ENCODE data around the gene NSUN3. TPM values are rescaled to one million over a fixed set of nuclear protein-coding genes. Genes with fewer than 3 reads are reported as not detected.
A peak's percentile ranks its signal among the peaks of the same experiment; 100 is the strongest.
"Not testable (repeated sequence)": the region's sequence is repeated elsewhere in the genome, so short reads cannot be mapped to it uniquely, and the experiment has no call there.

NSUN3 gene
- total RNA-seq, 1 donor from 2014 or later: 16.3 TPM

DNA sequence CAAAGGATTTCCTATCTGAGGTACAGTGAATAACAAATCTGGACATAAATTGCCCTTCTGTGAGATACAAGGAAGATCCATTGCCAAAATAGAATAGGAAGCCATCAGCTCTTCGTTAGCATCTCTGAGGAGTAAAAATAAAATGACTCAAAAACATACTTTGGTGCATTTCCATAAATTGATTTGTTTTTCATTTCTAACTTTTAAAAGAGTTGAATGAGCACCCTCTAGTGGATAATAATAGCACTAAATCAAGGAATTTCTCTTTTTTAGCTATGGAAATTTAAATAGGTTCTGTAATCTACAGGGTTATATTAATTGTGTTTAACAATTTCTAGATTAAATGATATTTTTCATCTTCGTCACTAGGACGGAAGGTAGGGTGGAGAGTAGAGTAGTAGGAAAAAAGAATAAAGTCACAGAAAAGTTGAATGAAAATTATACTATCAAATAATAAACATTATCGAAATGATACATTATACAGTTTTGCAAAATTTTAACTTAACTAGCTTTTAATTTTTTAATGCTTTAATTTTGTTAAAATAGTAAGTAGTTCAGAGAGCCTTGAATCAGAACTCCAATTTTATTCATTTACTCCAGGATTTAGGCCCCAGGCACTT is 6.4 kb downstream of the NSUN3 start:
- TF ChIP-seq, protein P1, sequence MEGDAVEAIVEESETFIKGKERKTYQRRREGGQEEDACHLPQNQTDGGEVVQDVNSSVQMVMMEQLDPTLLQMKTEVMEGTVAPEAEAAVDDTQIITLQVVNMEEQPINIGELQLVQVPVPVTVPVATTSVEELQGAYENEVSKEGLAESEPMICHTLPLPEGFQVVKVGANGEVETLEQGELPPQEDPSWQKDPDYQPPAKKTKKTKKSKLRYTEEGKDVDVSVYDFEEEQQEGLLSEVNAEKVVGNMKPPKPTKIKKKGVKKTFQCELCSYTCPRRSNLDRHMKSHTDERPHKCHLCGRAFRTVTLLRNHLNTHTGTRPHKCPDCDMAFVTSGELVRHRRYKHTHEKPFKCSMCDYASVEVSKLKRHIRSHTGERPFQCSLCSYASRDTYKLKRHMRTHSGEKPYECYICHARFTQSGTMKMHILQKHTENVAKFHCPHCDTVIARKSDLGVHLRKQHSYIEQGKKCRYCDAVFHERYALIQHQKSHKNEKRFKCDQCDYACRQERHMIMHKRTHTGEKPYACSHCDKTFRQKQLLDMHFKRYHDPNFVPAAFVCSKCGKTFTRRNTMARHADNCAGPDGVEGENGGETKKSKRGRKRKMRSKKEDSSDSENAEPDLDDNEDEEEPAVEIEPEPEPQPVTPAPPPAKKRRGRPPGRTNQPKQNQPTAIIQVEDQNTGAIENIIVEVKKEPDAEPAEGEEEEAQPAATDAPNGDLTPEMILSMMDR (IDR thresholded peaks at IDR 0.05; ENCODE audit: partially characterized antibody, unreplicated experiment): peak; percentile 66
- H3K4me3 Mint-ChIP-seq (ENCODE audit: unreplicated experiment): no peak overlapping the region
- DNase-seq: no peak
- peaks cover 5% of the 10 kb centered on the region for H3K4me1 Mint-ChIP-seq (ENCODE audit: low read depth, unreplicated experiment)
- no peak overlapping the region for H3K27ac Mint-ChIP-seq (ENCODE audit: unreplicated experiment)
- peaks cover 8% of the 10 kb centered on the region for H3K36me3 Mint-ChIP-seq (ENCODE audit: unreplicated experiment)
- H3K27me3 Mint-ChIP-seq (ENCODE audit: unreplicated experiment): no peaks in the 10 kb centered on the region
- peaks cover 2% of the 10 kb centered on the region for H3K9me3 Mint-ChIP-seq (ENCODE audit: unreplicated experiment)

DNA sequence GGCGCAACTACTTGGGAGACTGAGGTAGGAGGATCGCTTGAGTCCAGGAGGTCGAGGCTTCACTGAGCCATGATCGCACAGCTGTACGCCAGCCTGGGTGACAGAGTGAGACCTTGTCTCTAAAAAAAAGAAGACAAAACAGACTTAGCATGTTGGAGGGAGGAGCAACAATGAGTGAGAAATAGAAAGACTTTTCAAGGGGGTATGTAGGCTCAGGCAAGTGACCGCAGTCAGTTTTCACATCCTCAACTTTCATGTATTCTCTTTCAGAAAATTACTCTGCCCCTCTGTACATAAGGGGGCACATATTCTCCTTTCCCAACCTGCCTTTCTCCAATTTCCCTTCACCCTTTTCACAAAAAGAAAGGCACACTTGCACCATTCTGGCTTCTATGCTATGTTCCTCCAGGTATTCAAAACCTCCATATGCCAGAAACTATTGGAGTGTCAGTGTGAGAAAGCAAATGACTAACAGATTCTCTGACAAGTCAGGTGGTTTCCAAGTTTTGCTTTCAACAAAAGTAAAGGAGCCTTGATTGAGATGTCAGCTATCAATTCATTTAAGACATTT is 7.6 kb downstream of the NSUN3 start:
- Mint-ChIP-seq H3K4me1 (ENCODE audit: low read depth, unreplicated experiment) (no peaks in the 10 kb centered on the region), H3K9me3 (ENCODE audit: unreplicated experiment) (peaks cover 2% of the 10 kb centered on the region), H3K36me3 (ENCODE audit: unreplicated experiment) (peaks cover 8% of the 10 kb centered on the region), H3K27ac (ENCODE audit: unreplicated experiment) (no peak overlapping the region), H3K4me3 (ENCODE audit: unreplicated experiment) (no peak overlapping the region), H3K27me3 (ENCODE audit: unreplicated experiment) (no peaks in the 10 kb centered on the region)
- DNase-seq: no peak
- TF ChIP-seq, protein P1 (IDR thresholded peaks at IDR 0.05; ENCODE audit: partially characterized antibody, unreplicated experiment): no peak

DNA sequence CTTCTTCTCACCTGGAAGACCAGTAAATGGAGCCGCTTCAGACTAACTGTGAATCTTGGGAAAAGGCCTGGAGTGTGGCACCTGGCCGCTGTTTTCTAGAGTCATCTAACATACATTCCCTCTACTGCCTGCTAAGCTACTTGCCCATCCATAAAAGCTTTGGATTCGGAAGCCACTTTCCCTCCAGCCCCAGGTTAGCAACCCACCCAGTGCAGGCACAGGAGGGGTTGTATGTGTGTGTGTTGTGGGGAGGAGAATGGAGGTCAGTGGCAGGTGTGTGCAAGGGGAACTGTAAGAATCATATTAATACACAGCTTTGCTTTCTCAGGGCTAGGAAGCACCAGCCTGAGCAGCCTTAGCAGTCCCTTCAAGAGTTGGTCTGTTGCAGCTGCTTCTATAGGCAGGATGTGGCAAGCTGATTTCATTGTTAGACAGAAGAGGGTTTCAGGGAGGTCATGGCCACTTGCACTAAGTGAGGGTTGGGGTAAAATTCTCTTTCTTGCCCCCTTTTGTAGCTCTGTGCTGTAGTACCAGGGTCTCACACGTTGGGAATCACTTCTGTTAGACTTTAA is 8.9 kb downstream of the NSUN3 start:
- peaks cover 8% of the 10 kb centered on the region for H3K36me3 Mint-ChIP-seq (ENCODE audit: unreplicated experiment)
- no peak overlapping the region for H3K4me3 Mint-ChIP-seq (ENCODE audit: unreplicated experiment)
- H3K4me1 Mint-ChIP-seq (ENCODE audit: low read depth, unreplicated experiment): no peaks in the 10 kb centered on the region
- no peak for DNase-seq
- TF ChIP-seq, protein P1 (IDR thresholded peaks at IDR 0.05; ENCODE audit: partially characterized antibody, unreplicated experiment): no peak
- peaks cover 2% of the 10 kb centered on the region for H3K9me3 Mint-ChIP-seq (ENCODE audit: unreplicated experiment)
- H3K27ac Mint-ChIP-seq (ENCODE audit: unreplicated experiment): no peak overlapping the region
- H3K27me3 Mint-ChIP-seq (ENCODE audit: unreplicated experiment): no peaks in the 10 kb centered on the region

DNA sequence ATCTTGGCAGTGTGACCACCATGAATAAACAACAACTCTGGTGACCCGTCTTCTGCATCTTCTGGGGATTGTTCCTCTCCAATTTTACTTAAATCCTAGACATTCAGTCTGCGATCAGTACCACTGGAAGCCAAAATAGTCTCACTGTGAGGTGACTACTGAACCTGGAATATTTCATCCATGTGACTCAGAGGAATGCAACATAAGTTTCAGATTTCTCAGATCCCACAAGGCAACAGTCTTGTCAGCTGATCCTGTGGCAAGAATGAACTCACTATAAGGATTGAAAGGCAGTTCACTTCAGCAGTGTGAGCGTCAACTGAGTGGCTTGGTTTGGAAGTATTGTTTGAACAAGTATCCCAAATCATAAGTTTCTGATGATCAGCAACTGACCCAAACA is 13.2 kb downstream of the NSUN3 start:
- no peak for DNase-seq
- H3K4me1 Mint-ChIP-seq (ENCODE audit: low read depth, unreplicated experiment): peaks cover 8% of the 10 kb centered on the region
- H3K27me3 Mint-ChIP-seq (ENCODE audit: unreplicated experiment): peaks cover 4% of the 10 kb centered on the region
- peaks cover 8% of the 10 kb centered on the region for H3K36me3 Mint-ChIP-seq (ENCODE audit: unreplicated experiment)
- TF ChIP-seq, protein P1 (IDR thresholded peaks at IDR 0.05; ENCODE audit: partially characterized antibody, unreplicated experiment): no peak
- peaks cover 1% of the 10 kb centered on the region for H3K9me3 Mint-ChIP-seq (ENCODE audit: unreplicated experiment)
- H3K4me3 Mint-ChIP-seq (ENCODE audit: unreplicated experiment): no peak overlapping the region
- H3K27ac Mint-ChIP-seq (ENCODE audit: unreplicated experiment): no peak overlapping the region

GRCh38 chr3:94080552-94080951 is 17.7 kb downstream of the NSUN3 start:
- H3K4me3 Mint-ChIP-seq (ENCODE audit: unreplicated experiment); H3K9me3 Mint-ChIP-seq (ENCODE audit: unreplicated experiment); H3K4me1 Mint-ChIP-seq (ENCODE audit: low read depth, unreplicated experiment); H3K27ac Mint-ChIP-seq (ENCODE audit: unreplicated experiment); H3K27me3 Mint-ChIP-seq (ENCODE audit: unreplicated experiment); H3K36me3 Mint-ChIP-seq (ENCODE audit: unreplicated experiment); DNase-seq: not testable (repeated sequence)

All from glutamatergic neuron (in vitro differentiated cells).